Retinal pigment epithelial cell (primary cell): ENCODE data around the gene STH.
"Not testable (repeated sequence)": the region's sequence is repeated elsewhere in the genome, so short reads cannot be mapped to it uniquely, and the experiment has no call there.

Source experiments
- DNase-seq: peaks from one replicate; pipeline ENCODE4 v3.0.0-alpha.2; 2010; ENCODE audit warnings: low read depth
- H3K4me3 ChIP-seq: 2 replicates; pipeline ENCODE4 v1.5.1; 2011; ENCODE audit warnings: mild to moderate bottlenecking, low read length, control low read depth, moderate library complexity
- CTCF ChIP-seq: conservative IDR thresholded peaks from 2 replicates; pipeline ENCODE4 v1.5.1; 2011; ENCODE audit warnings: low read depth, low read length, control low read depth, inconsistent platforms

Gene STH

DNA sequence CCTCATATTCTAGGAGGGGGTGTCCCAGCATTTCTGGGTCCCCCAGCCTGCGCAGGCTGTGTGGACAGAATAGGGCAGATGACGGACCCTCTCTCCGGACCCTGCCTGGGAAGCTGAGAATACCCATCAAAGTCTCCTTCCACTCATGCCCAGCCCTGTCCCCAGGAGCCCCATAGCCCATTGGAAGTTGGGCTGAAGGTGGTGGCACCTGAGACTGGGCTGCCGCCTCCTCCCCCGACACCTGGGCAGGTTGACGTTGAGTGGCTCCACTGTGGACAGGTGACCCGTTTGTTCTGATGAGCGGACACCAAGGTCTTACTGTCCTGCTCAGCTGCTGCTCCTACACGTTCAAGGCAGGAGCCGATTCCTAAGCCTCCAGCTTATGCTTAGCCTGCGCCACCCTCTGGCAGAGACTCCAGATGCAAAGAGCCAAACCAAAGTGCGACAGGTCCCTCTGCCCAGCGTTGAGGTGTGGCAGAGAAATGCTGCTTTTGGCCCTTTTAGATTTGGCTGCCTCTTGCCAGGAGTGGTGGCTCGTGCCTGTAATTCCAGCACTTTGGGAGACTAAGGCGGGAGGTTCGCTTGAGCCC lies 11.6 kb downstream of the STH start:
- no peak for DNase-seq
- TF ChIP-seq CTCF, result no peak

DNA sequence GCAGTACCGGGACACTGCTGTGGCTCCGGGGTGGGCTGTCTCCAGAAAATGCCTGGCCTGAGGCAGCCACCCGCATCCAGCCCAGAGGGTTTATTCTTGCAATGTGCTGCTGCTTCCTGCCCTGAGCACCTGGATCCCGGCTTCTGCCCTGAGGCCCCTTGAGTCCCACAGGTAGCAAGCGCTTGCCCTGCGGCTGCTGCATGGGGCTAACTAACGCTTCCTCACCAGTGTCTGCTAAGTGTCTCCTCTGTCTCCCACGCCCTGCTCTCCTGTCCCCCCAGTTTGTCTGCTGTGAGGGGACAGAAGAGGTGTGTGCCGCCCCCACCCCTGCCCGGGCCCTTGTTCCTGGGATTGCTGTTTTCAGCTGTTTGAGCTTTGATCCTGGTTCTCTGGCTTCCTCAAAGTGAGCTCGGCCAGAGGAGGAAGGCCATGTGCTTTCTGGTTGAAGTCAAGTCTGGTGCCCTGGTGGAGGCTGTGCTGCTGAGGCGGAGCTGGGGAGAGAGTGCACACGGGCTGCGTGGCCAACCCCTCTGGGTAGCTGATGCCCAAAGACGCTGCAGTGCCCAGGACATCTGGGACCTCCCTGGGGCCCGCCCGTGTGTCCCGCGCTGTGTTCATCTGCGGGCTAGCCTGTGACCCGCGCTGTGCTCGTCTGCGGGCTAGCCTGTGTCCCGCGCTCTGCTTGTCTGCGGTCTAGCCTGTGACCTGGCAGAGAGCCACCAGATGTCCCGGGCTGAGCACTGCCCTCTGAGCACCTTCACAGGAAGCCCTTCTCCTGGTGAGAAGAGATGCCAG lies 12.9 kb downstream of the STH start:
- no peak for DNase-seq
- TF ChIP-seq CTCF, result no peak
- no peak overlapping the region for H3K4me3 ChIP-seq

More for the DNA sequence above, 11.6 kb downstream of the STH start:
- H3K4me3 ChIP-seq, result no peak overlapping the region

GRCh38 chr17:46012506-46013079 lies 13.5 kb downstream of the STH start:
- no peak for TF ChIP-seq CTCF
- no peak overlapping the region for H3K4me3 ChIP-seq
- no peak for DNase-seq

GRCh38 chr17:46013127-46013501 lies 14.1 kb downstream of the STH start:
- TF ChIP-seq CTCF, result no peak
- no peak for DNase-seq
- H3K4me3 ChIP-seq, result no peak overlapping the region

GRCh38 chr17:46013502-46014165 lies 14.6 kb downstream of the STH start:
- no peak overlapping the region for H3K4me3 ChIP-seq
- no peak for TF ChIP-seq CTCF
- DNase-seq, result no peak

- not testable (repeated sequence) for H3K4me3 ChIP-seq, DNase-seq
Measured at GRCh38 chr17:46019408-46019925, 20.4 kb downstream of the STH start.

GRCh38 chr17:46020023-46020761 lies 21.1 kb downstream of the STH start:
- no peak for TF ChIP-seq CTCF
- DNase-seq, result no peak
- no peak overlapping the region for H3K4me3 ChIP-seq
